A549 (cell line): ENCODE measurements around the gene TRAPPC6A.

Experiments used
- BCL3 ChIP-seq: fragments of >200 bp; sonication (Bioruptor Twin); formaldehyde crosslinking; IDR thresholded peaks from 3 replicates; pipeline ENCODE4 v1.6.1; 2016
- BHLHE40 ChIP-seq: IDR thresholded peaks from 2 replicates; pipeline ENCODE4 v1.6.1; 2012; ENCODE audit warnings: low read depth, low read length, inconsistent platforms
- CBX8 ChIP-seq: fragments of 200-600 bp; sonication (generic); IDR thresholded peaks from 2 replicates; pipeline ENCODE4 v1.6.1; 2016
- EP300 ChIP-seq, 2 experiments: fragments of >200 bp; sonication (Bioruptor Twin); formaldehyde crosslinking; IDR thresholded peaks; 2 replicates in 1 of 2; 3 replicates in 1 of 2; pipeline ENCODE4 v1.6.1; 2016 to 2017
- POLR2A ChIP-seq: IDR thresholded peaks from 2 replicates; pipeline ENCODE4 v1.6.1; 2012; ENCODE audit warnings: mild to moderate bottlenecking, low read length
- POLR2AphosphoS2 ChIP-seq: conservative IDR thresholded peaks from 2 replicates; pipeline ENCODE4 v1.6.1; 2012; ENCODE audit warnings: low read length, improper control_type of control experiment, inconsistent platforms
- RAD21 ChIP-seq, 2 experiments: fragments of >200 bp in 1 of 2; sonication (Bioruptor Twin) in 1 of 2; formaldehyde crosslinking in 1 of 2; IDR thresholded peaks in 1 of 2; conservative IDR thresholded peaks in 1 of 2; 2 replicates in 1 of 2; 3 replicates in 1 of 2; pipeline ENCODE4 v1.6.1; 2012 to 2018; ENCODE audit warnings: inconsistent platforms in 1 of 2
- REST ChIP-seq: fragments of 200-600 bp; sonication (generic); IDR thresholded peaks from 2 replicates; pipeline ENCODE4 v1.6.1; 2016; ENCODE audit warnings: antibody characterized with exemption, mild to moderate bottlenecking, moderate library complexity
- RFX5 ChIP-seq: fragments of 450-650 bp; IDR thresholded peaks from 2 replicates; pipeline ENCODE4 v1.7.1; 2014; ENCODE audit warnings: antibody characterized with exemption, mild to moderate bottlenecking, moderate library complexity
- ZSCAN20 ChIP-seq: fragments of 250-450 bp; sonication (Bioruptor Pico); IDR thresholded peaks from 2 replicates; pipeline ENCODE4 v1.8.0; 2022; ENCODE audit warnings: mild to moderate bottlenecking, moderate library complexity
- TF ChIP-seq, protein P1 (sequence below): fragments of >200 bp; sonication (Bioruptor Twin); formaldehyde crosslinking; IDR thresholded peaks from 3 replicates; pipeline ENCODE4 v1.5.1; 2016
- TF ChIP-seq, protein P2 (sequence below): IDR thresholded peaks from 2 replicates; pipeline ENCODE4 v1.6.1; 2012

- no peak for TF ChIP-seq EP300 (IDR thresholded peaks at IDR 0.05)
- no peak for TF ChIP-seq ZSCAN20 (CRISPR knock-in tag)
- TF ChIP-seq RFX5: no peak
- no peak for TF ChIP-seq RAD21 (conservative IDR thresholded peaks at IDR 0.05 in 1 of 2, IDR thresholded peaks at IDR 0.05 in 1 of 2)
- TF ChIP-seq, protein P1, sequence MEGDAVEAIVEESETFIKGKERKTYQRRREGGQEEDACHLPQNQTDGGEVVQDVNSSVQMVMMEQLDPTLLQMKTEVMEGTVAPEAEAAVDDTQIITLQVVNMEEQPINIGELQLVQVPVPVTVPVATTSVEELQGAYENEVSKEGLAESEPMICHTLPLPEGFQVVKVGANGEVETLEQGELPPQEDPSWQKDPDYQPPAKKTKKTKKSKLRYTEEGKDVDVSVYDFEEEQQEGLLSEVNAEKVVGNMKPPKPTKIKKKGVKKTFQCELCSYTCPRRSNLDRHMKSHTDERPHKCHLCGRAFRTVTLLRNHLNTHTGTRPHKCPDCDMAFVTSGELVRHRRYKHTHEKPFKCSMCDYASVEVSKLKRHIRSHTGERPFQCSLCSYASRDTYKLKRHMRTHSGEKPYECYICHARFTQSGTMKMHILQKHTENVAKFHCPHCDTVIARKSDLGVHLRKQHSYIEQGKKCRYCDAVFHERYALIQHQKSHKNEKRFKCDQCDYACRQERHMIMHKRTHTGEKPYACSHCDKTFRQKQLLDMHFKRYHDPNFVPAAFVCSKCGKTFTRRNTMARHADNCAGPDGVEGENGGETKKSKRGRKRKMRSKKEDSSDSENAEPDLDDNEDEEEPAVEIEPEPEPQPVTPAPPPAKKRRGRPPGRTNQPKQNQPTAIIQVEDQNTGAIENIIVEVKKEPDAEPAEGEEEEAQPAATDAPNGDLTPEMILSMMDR: no peak
- TF ChIP-seq BHLHE40: no peak
- TF ChIP-seq CBX8: no peak
- TF ChIP-seq POLR2A: no peak
- TF ChIP-seq, protein P2, sequence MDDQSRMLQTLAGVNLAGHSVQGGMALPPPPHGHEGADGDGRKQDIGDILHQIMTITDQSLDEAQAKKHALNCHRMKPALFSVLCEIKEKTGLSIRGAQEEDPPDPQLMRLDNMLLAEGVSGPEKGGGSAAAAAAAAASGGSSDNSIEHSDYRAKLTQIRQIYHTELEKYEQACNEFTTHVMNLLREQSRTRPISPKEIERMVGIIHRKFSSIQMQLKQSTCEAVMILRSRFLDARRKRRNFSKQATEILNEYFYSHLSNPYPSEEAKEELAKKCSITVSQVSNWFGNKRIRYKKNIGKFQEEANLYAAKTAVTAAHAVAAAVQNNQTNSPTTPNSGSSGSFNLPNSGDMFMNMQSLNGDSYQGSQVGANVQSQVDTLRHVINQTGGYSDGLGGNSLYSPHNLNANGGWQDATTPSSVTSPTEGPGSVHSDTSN: no peak
- TF ChIP-seq REST: no peak
- no peak for TF ChIP-seq BCL3
- TF ChIP-seq POLR2AphosphoS2: no peak
Observed at GRCh38 chr19:45146251-45146650, 31.8 kb downstream of the TRAPPC6A start.
